Measurements from ENCODE around the gene L1CAM. TPM values are rescaled to one million over a fixed set of nuclear protein-coding genes. Genes with fewer than 3 reads are reported as not detected.

Gene L1CAM
- total and polyA plus RNA-seq, 9 of the 15 experiments (the other 6 are each of a cell fraction or from before 2014, with no cell fraction given): 0.09 to 0.86 (median 0.26) TPM; not detected in 3

DNA sequence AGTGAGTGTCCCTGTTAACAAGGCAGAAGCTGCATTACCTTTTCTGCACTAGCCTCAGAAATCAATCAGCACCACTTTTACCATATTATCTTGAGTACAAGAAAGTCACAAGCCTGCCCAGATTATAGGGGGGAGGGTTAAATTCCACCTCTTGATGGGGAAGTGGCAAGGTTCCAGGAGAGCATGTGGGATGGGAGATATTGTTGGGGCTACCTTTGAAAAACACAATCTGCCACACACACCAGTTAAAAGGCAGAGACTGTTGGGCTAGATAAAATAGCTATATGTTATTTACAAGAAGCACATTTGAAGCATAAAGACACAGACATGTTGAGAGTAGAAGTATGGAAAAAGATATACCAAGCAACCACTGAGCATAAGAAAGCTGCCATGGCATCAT lies 11.9 kb upstream of the L1CAM start (continued):
- peak in 1 of 2 experiments; percentile 86; a peak in 1 of 4 replicates for TF ChIP-seq ETV6 (IDR thresholded peaks at IDR 0.05; ENCODE audit: borderline replicate concordance in 1 of 2, low read depth in 2 of 2, low read length in 1 of 2)
- TF ChIP-seq ETV6 (CRISPR knock-in tag; IDR thresholded peaks at IDR 0.05; ENCODE audit: borderline replicate concordance): no peak
- TF ChIP-seq, protein P1, sequence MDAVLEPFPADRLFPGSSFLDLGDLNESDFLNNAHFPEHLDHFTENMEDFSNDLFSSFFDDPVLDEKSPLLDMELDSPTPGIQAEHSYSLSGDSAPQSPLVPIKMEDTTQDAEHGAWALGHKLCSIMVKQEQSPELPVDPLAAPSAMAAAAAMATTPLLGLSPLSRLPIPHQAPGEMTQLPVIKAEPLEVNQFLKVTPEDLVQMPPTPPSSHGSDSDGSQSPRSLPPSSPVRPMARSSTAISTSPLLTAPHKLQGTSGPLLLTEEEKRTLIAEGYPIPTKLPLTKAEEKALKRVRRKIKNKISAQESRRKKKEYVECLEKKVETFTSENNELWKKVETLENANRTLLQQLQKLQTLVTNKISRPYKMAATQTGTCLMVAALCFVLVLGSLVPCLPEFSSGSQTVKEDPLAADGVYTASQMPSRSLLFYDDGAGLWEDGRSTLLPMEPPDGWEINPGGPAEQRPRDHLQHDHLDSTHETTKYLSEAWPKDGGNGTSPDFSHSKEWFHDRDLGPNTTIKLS (IDR thresholded peaks at IDR 0.05; ENCODE audit: borderline replicate concordance, low read depth): 0 out of 2 replicates have a peak, but pooled peaks have one; percentile 36
- peak; percentile 30; the same call in 1 of the 2 replicates for TF ChIP-seq ZNF584 (CRISPR knock-in tag; IDR thresholded peaks at IDR 0.05; ENCODE audit: low read depth)
- TF ChIP-seq ESRRA (IDR thresholded peaks at IDR 0.05; ENCODE audit: borderline replicate concordance, low read depth): 0 out of 2 replicates have a peak, but pooled peaks have one; percentile 25
- no peak for TF ChIP-seq POLR2AphosphoS2 (IDR thresholded peaks at IDR 0.05; ENCODE audit: low read length)
- TF ChIP-seq, protein P2, sequence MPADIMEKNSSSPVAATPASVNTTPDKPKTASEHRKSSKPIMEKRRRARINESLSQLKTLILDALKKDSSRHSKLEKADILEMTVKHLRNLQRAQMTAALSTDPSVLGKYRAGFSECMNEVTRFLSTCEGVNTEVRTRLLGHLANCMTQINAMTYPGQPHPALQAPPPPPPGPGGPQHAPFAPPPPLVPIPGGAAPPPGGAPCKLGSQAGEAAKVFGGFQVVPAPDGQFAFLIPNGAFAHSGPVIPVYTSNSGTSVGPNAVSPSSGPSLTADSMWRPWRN (IDR thresholded peaks at IDR 0.05; ENCODE audit: low read depth): peak; percentile 97
- no peak for TF ChIP-seq ZNF124 (CRISPR knock-in tag; IDR thresholded peaks at IDR 0.05)
- TF ChIP-seq, protein P3, sequence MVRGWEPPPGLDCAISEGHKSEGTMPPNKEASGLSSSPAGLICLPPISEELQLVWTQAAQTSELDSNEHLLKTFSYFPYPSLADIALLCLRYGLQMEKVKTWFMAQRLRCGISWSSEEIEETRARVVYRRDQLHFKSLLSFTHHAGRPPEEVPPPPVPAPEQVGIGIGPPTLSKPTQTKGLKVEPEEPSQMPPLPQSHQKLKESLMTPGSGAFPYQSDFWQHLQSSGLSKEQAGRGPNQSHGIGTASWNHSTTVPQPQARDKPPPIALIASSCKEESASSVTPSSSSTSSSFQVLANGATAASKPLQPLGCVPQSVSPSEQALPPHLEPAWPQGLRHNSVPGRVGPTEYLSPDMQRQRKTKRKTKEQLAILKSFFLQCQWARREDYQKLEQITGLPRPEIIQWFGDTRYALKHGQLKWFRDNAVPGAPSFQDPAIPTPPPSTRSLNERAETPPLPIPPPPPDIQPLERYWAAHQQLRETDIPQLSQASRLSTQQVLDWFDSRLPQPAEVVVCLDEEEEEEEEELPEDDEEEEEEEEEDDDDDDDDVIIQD (CRISPR knock-in tag; IDR thresholded peaks at IDR 0.05): no peak
- peak; percentile 88 for TF ChIP-seq NCOA4 (IDR thresholded peaks at IDR 0.05; ENCODE audit: partially characterized antibody)
- TF ChIP-seq, protein P4, sequence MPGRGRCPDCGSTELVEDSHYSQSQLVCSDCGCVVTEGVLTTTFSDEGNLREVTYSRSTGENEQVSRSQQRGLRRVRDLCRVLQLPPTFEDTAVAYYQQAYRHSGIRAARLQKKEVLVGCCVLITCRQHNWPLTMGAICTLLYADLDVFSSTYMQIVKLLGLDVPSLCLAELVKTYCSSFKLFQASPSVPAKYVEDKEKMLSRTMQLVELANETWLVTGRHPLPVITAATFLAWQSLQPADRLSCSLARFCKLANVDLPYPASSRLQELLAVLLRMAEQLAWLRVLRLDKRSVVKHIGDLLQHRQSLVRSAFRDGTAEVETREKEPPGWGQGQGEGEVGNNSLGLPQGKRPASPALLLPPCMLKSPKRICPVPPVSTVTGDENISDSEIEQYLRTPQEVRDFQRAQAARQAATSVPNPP (IDR thresholded peaks at IDR 0.05; ENCODE audit: borderline replicate concordance, insufficient read depth, insufficient read length): no peak
- no peak for TF ChIP-seq TGIF2 (CRISPR knock-in tag; IDR thresholded peaks at IDR 0.05)
- peak; percentile 99 for TF ChIP-seq MTA2 (IDR thresholded peaks at IDR 0.05; ENCODE audit: low read depth)
- TF ChIP-seq CEBPB (tag; IDR thresholded peaks at IDR 0.05): no peak
- no peak for TF ChIP-seq ZKSCAN3 (CRISPR knock-in tag; IDR thresholded peaks at IDR 0.05)
- peak; percentile 60; the same call in 1 of the 2 replicates for TF ChIP-seq SP1 (CRISPR knock-in tag; IDR thresholded peaks at IDR 0.05)
- TF ChIP-seq, protein P5, sequence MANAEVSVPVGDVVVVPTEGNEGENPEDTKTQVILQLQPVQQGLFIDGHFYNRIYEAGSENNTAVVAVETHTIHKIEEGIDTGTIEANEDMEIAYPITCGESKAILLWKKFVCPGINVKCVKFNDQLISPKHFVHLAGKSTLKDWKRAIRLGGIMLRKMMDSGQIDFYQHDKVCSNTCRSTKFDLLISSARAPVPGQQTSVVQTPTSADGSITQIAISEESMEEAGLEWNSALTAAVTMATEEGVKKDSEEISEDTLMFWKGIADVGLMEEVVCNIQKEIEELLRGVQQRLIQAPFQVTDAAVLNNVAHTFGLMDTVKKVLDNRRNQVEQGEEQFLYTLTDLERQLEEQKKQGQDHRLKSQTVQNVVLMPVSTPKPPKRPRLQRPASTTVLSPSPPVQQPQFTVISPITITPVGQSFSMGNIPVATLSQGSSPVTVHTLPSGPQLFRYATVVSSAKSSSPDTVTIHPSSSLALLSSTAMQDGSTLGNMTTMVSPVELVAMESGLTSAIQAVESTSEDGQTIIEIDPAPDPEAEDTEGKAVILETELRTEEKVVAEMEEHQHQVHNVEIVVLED (CRISPR knock-in tag; IDR thresholded peaks at IDR 0.05): 0 out of 2 replicates have a peak, but pooled peaks have one; percentile 13
- no peak for TF ChIP-seq RBBP5 (IDR thresholded peaks at IDR 0.05; ENCODE audit: borderline replicate concordance, insufficient read depth, low read length, poor library complexity, severe bottlenecking)
- TF ChIP-seq, protein P6, sequence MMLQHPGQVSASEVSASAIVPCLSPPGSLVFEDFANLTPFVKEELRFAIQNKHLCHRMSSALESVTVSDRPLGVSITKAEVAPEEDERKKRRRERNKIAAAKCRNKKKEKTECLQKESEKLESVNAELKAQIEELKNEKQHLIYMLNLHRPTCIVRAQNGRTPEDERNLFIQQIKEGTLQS (IDR thresholded peaks at IDR 0.05): peak; percentile 43; the same call in 1 of the 2 replicates
- TF ChIP-seq, protein P6 (CRISPR knock-in tag; conservative IDR thresholded peaks at IDR 0.05): no peak

All from K562 (cell line).